ENCODE measurements around the gene TOMM5.

- TF ChIP-seq POLR2A (IDR thresholded peaks at IDR 0.05; ENCODE audit: insufficient read depth in 1 of 2, low read depth in 2 of 2, low read length in 2 of 2) (no peak), EZH2 (conservative IDR thresholded peaks at IDR 0.05; ENCODE audit: low read depth, low read length) (no peak), SIN3A (IDR thresholded peaks at IDR 0.05; ENCODE audit: borderline replicate concordance, low read depth, low read length) (no peak), RFX1 (IDR thresholded peaks at IDR 0.05) (no peak), ZNF18 (CRISPR knock-in tag; IDR thresholded peaks at IDR 0.05; ENCODE audit: insufficient replicate concordance) (no peak), TCF7 (IDR thresholded peaks at IDR 0.05; ENCODE audit: low read depth) (no peak), CTCF (CRISPR knock-in tag; IDR thresholded peaks at IDR 0.05) (no peak), SRSF1 (optimal IDR thresholded peaks at IDR 0.05; ENCODE audit: low read depth, low read length) (no peak), NR2F1 (CRISPR knock-in tag; IDR thresholded peaks at IDR 0.05) (no peak), BRCA1 (CRISPR knock-in tag; IDR thresholded peaks at IDR 0.05) (no peak)
Measured at GRCh38 chr9:37542895-37543294, 49.5 kb downstream of the TOMM5 start.

Measured in HepG2 (cell line).